Stimulated activated CD4-positive, alpha-beta T cell treated with anti-CD3 and anti-CD28 coated beads, Interleukin-4, amount 100 ng/mL, for 48 hours (primary cell): ENCODE measurements around the gene CDC42EP1.

Experiments used
- DNase-seq, 2 donors: peaks; one replicate each; pipeline ENCODE4 v3.0.0-alpha.2; 2020; ENCODE audit warnings: low read depth in 2 of 2

CDC42EP1 gene

GRCh38 chr22:37610480-37611129 is 50.3 kb downstream of the CDC42EP1 start:
- DNase-seq, result no peak

- DNase-seq, result no peak
Observed at GRCh38 chr22:37611207-37611606, 50.9 kb downstream of the CDC42EP1 start.

GRCh38 chr22:37616201-37617083 is 56.2 kb downstream of the CDC42EP1 start:
- DNase-seq, result no peak

- no peak for DNase-seq
Observed at GRCh38 chr22:37617431-37617830, 57.2 kb downstream of the CDC42EP1 start.

- DNase-seq, result no peak
Observed at GRCh38 chr22:37618072-37618656, 57.9 kb downstream of the CDC42EP1 start.

GRCh38 chr22:37618674-37619073 is 58.4 kb downstream of the CDC42EP1 start:
- DNase-seq, result no peak
